SH-SY5Y (cell line): Measurements from ENCODE around the gene SOX13.

Experiments
- GATA2 ChIP-seq: IDR thresholded peaks from 2 replicates; pipeline ENCODE4 v1.6.1; 2011; ENCODE audit warnings: mild to moderate bottlenecking, low read depth, low read length
- GATA3 ChIP-seq: IDR thresholded peaks from 2 replicates; pipeline ENCODE4 v1.6.1; 2011; ENCODE audit warnings: low read depth, mild to moderate bottlenecking, low read length, moderate library complexity

SOX13 gene

GRCh38 chr1:204143276-204144041 is 70.5 kb downstream of the SOX13 start:
- TF ChIP-seq GATA2 (no peak), GATA3 (no peak)

DNA sequence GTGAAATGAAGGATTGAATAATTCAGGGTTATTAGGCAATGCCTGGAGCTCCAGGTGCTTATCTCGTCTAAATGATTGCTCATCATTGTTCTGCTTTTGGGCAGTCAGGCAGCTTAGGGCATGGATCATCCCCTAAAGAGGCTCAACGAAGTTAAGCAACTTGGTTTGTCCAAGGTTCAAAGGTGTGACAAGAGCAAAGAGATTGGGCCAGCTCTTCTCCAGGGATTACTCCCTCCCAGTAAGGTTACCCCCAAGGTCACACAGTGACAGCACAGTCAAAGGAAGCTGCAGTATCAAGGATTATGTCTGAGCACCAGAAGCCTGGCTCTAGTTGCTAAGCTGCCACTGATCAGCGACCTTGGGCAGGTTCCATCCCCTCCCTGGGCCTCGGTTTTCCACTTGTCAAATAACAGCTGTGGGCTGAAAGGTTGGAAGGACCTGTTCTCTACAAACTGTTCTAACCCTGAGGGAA is 72.2 kb downstream of the SOX13 start:
- no peak for TF ChIP-seq GATA3

GRCh38 chr1:204146309-204146708 is 73.4 kb downstream of the SOX13 start:
- TF ChIP-seq GATA2 (no peak), GATA3 (no peak)

GRCh38 chr1:204146965-204147364 is 74.0 kb downstream of the SOX13 start:
- TF ChIP-seq GATA2 (no peak), GATA3 (no peak)

- no peak for TF ChIP-seq GATA3
- no peak for TF ChIP-seq GATA2
Observed at GRCh38 chr1:204147406-204148383, 74.8 kb downstream of the SOX13 start.

DNA sequence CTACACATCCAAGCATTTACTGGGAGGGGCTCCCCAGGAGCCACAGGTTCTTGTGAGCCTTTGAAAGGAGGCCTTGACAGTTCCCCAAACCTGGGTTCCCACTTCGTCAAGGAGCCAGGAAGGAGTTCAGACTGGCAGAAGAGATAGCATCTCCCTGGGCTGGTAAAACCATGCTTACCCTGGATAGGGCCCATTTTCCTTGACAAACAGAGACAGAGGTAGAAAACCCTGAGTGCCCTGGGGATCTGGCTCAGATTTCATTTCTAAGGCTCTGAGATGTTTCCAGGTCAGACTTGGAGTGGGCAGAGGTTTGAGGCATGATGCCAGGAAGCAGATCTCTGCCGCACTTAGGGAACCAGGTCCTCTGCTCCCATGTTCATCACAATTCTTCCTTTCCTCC is 76.2 kb downstream of the SOX13 start:
- TF ChIP-seq GATA3 (no peak), GATA2 (no peak; the same call in 1 of the 2 replicates)

GRCh38 chr1:204149635-204150565 is 77.0 kb downstream of the SOX13 start:
- TF ChIP-seq GATA2 (no peak), GATA3 (no peak)

GRCh38 chr1:204150702-204151551 is 78.0 kb downstream of the SOX13 start:
- no peak for TF ChIP-seq GATA2
- TF ChIP-seq GATA3 = no peak

GRCh38 chr1:204151552-204152309 is 78.8 kb downstream of the SOX13 start, which contains the start of gene ETNK2:
Gene ETNK2 (minus strand): TSS chr1:204152044. CDS start chr1:204151852, 192 bp downstream.
- no peak for TF ChIP-seq GATA3

DNA sequence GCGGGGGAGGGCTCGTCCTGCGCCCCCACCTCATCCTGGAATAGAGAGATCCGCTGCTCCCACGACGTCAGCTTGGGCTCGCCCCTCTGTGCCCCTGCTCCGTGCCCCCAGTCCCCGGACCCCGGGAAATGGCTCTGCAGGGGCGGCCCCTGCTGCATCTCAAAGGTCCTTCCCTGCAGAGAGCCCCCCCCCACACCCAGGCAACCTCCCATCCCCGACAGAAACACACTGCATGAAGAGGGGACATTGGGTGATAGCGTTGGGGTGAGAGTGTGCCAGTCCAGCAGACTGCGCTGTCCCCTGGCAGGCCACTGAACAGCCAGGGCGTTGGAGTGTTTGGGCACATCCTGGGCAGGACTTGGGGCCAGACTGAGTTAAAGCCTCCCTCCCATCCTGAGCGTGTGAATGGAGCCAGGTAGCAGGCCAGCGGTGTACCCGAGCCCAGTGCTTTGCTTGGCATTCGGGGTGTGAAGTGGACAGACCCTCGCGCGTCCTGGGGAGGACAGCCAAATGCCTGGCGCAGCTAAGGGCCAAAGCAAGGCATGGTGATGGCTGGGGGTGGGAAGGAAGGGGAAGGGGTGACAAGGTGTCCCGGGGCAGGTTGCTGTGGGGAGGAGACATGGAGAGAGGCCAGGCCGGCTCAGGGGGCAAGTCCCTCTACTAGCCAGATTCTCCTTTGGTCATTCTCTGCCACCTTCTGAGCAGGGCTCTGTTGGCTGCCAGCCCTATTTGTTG is 79.6 kb downstream of the SOX13 start:
- no peak for TF ChIP-seq GATA2
- TF ChIP-seq GATA3 = no peak

DNA sequence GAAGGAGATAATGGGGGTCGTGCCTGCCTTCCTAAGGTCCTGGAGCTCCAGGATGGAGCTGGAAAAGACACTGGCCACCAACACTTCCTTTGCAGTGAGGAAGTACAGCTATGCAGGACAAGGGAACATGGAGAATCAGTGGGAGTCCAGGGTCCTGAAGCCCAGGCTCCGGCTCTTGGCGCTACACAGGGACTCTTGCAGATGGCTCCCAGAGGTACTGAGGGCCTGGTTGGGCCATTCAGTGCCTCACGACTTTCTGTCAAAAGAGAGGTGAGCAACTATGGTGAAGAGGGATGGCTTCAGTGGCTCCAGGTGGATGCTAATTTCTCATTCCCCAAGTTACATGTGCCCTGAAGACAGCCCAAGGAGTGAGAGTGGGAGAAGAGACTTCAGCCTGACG is 80.8 kb downstream of the SOX13 start:
- TF ChIP-seq GATA2 = no peak
- no peak for TF ChIP-seq GATA3
